Inflammatory macrophage treated with lipopolysaccharide for 1 hour (primary cell): ENCODE data around the gene LSAMP.
A peak's percentile ranks its signal among the peaks of the same experiment; 100 is the strongest.

Experiments used
- DNase-seq, 2 donors: peaks; one replicate each; pipeline ENCODE4 v3.0.0-alpha.2; 2020 to 2022

LSAMP gene

GRCh38 chr3:115999613-116000012, 445.7 kb downstream of the LSAMP start:
- DNase-seq = no peak

- DNase-seq = no peak
These were observed 446.2 kb downstream of the LSAMP start for GRCh38 chr3:115999001-115999585.

GRCh38 chr3:115996420-115997108, 448.7 kb downstream of the LSAMP start:
- DNase-seq = no peak

GRCh38 chr3:115990669-115991068, 454.6 kb downstream of the LSAMP start:
- no peak for DNase-seq

- DNase-seq = no peak
These were observed 455.4 kb downstream of the LSAMP start for GRCh38 chr3:115989684-115990421.

GRCh38 chr3:115986555-115987207, 458.6 kb downstream of the LSAMP start:
- no peak for DNase-seq

- no peak for DNase-seq
These were observed 462.7 kb downstream of the LSAMP start for GRCh38 chr3:115982629-115983028.

GRCh38 chr3:115982108-115982507, 463.2 kb downstream of the LSAMP start:
- no peak for DNase-seq

GRCh38 chr3:115980709-115981108, 464.6 kb downstream of the LSAMP start:
- DNase-seq = no peak

- DNase-seq = no peak
These were observed 467.4 kb downstream of the LSAMP start for GRCh38 chr3:115977866-115978265.

- DNase-seq = no peak
These were observed 469.5 kb downstream of the LSAMP start for GRCh38 chr3:115975796-115976195.

GRCh38 chr3:115975353-115975752, 469.9 kb downstream of the LSAMP start:
- DNase-seq = no peak

- no peak for DNase-seq
These were observed 470.3 kb downstream of the LSAMP start for GRCh38 chr3:115974940-115975339.

- DNase-seq = no peak
These were observed 476.4 kb downstream of the LSAMP start for GRCh38 chr3:115968871-115969270.

- no peak for DNase-seq
These were observed 483.9 kb downstream of the LSAMP start for GRCh38 chr3:115961380-115961779.

- DNase-seq = no peak
These were observed 484.5 kb downstream of the LSAMP start for GRCh38 chr3:115960799-115961198.

GRCh38 chr3:115958526-115958925, 486.8 kb downstream of the LSAMP start:
- no peak for DNase-seq

GRCh38 chr3:115947325-115947724, 498.0 kb downstream of the LSAMP start:
- DNase-seq = no peak

- no peak for DNase-seq
These were observed 501.7 kb downstream of the LSAMP start for GRCh38 chr3:115943579-115943978.

GRCh38 chr3:115937054-115937453, 508.2 kb downstream of the LSAMP start:
- DNase-seq = no peak

- DNase-seq = no peak
These were observed 512.5 kb downstream of the LSAMP start for GRCh38 chr3:115932807-115933206.

GRCh38 chr3:115931581-115931980, 513.7 kb downstream of the LSAMP start:
- no peak for DNase-seq

GRCh38 chr3:115930922-115931321, 514.4 kb downstream of the LSAMP start:
- peak in 1 of 2 donors; percentile 2 for DNase-seq

GRCh38 chr3:115930168-115930567, 515.1 kb downstream of the LSAMP start:
- DNase-seq = no peak
